ENCODE measurements around the gene USP35.

GRCh38 chr11:78156127-78156844, 32.4 kb upstream of the USP35 start:
- TF ChIP-seq CTCF (IDR thresholded peaks at IDR 0.05) (no peak), POLR2A (IDR thresholded peaks at IDR 0.05) (no peak)
